ENCODE results near the gene KRT74.

KRT74 gene

GRCh38 chr12:52564582-52564981 is 9.1 kb downstream of the KRT74 start:
- TF ChIP-seq REST (IDR thresholded peaks at IDR 0.05; ENCODE audit: insufficient read depth in 1 of 2, low read depth in 2 of 2, low read length in 2 of 2) (no peak), POLR2AphosphoS5 (IDR thresholded peaks at IDR 0.05; ENCODE audit: low read depth, low read length) (no peak), TAF1 (IDR thresholded peaks at IDR 0.05; ENCODE audit: borderline replicate concordance, insufficient read depth, low read length) (no peak), FOXP2 (optimal IDR thresholded peaks at IDR 0.05; ENCODE audit: borderline replicate concordance, extremely low read depth, extremely low read length, insufficient read depth) (no peak)

GRCh38 chr12:52561880-52562449 is 11.7 kb downstream of the KRT74 start:
- no peak for TF ChIP-seq SIN3A (IDR thresholded peaks at IDR 0.05; ENCODE audit: borderline replicate concordance, insufficient read depth, low read length)
- TF ChIP-seq FOXP2 (optimal IDR thresholded peaks at IDR 0.05; ENCODE audit: borderline replicate concordance, extremely low read depth, extremely low read length, insufficient read depth), result no peak
- no peak for TF ChIP-seq REST (IDR thresholded peaks at IDR 0.05; ENCODE audit: insufficient read depth in 1 of 2, low read depth in 2 of 2, low read length in 2 of 2)
- TF ChIP-seq POLR2AphosphoS5 (IDR thresholded peaks at IDR 0.05; ENCODE audit: low read depth, low read length), result no peak
- TF ChIP-seq TAF1 (IDR thresholded peaks at IDR 0.05; ENCODE audit: borderline replicate concordance, insufficient read depth, low read length), result no peak

GRCh38 chr12:52559979-52560378 is 13.7 kb downstream of the KRT74 start:
- TF ChIP-seq SIN3A (IDR thresholded peaks at IDR 0.05; ENCODE audit: borderline replicate concordance, insufficient read depth, low read length) (no peak), POLR2AphosphoS5 (IDR thresholded peaks at IDR 0.05; ENCODE audit: low read depth, low read length) (no peak), REST (IDR thresholded peaks at IDR 0.05; ENCODE audit: insufficient read depth in 1 of 2, low read depth in 2 of 2, low read length in 2 of 2) (no peak), FOXP2 (optimal IDR thresholded peaks at IDR 0.05; ENCODE audit: borderline replicate concordance, extremely low read depth, extremely low read length, insufficient read depth) (no peak), TAF1 (IDR thresholded peaks at IDR 0.05; ENCODE audit: borderline replicate concordance, insufficient read depth, low read length) (no peak)

GRCh38 chr12:52558781-52559445 is 14.7 kb downstream of the KRT74 start:
- TF ChIP-seq TAF1 (IDR thresholded peaks at IDR 0.05; ENCODE audit: borderline replicate concordance, insufficient read depth, low read length) (no peak), SIN3A (IDR thresholded peaks at IDR 0.05; ENCODE audit: borderline replicate concordance, insufficient read depth, low read length) (no peak), FOXP2 (optimal IDR thresholded peaks at IDR 0.05; ENCODE audit: borderline replicate concordance, extremely low read depth, extremely low read length, insufficient read depth) (no peak), REST (IDR thresholded peaks at IDR 0.05; ENCODE audit: insufficient read depth in 1 of 2, low read depth in 2 of 2, low read length in 2 of 2) (no peak), POLR2AphosphoS5 (IDR thresholded peaks at IDR 0.05; ENCODE audit: low read depth, low read length) (no peak)

Data from PFSK-1 (cell line).